Panc1 (cell line): ENCODE measurements around the gene CXCL16. TPM values are rescaled to one million over a fixed set of nuclear protein-coding genes. Genes with fewer than 3 reads are reported as not detected.

Source experiments
- ATAC-seq: fragments of 200-7000 bp; cut with Tn5 transposase; 2 replicates; pipeline ENCODE4 v1.9.1; 2020; ENCODE audit warnings: mild to moderate bottlenecking, moderate library complexity
- BruUV-seq: library from RNA; stranded (reverse); fragments of 400-500 nt; replicated peaks from 2 replicates; lab custom pipeline; 2021; lab: Mats Ljungman, UMichigan
- CTCF ChIA-PET: fragments of 300-600 bp; sonication (Branson Sonifier 250); formaldehyde crosslinking; loops from one replicate; lab custom pipeline; 2022; ENCODE audit warnings: antibody characterized with exemption; lab: Charles Lee
- POLR2A ChIA-PET: fragments of 300-600 bp; sonication (Branson Sonifier 250); formaldehyde crosslinking; loops from one replicate; lab custom pipeline; 2022; ENCODE audit warnings: antibody characterized with exemption; lab: Charles Lee
- DNase-seq: peaks from one replicate; pipeline ENCODE4 v3.0.0-alpha.2; 2010; ENCODE audit warnings: low read depth, low spot score
- H3K27ac ChIP-seq: 2 replicates; pipeline ENCODE4 v1.5.1; 2011; ENCODE audit warnings: mild to moderate bottlenecking, low read length, inconsistent platforms
- H3K27me3 ChIP-seq: fragments of 200-500 bp; sonication (Bioruptor generic); 2 replicates; pipeline ENCODE4 v1.6.0; 2014; ENCODE audit warnings: low read length, inconsistent platforms; ENCODE audit not compliant: control insufficient read depth, insufficient read depth
- H3K36me3 ChIP-seq: fragments of 200-500 bp; sonication (Bioruptor generic); 2 replicates; pipeline ENCODE4 v1.5.1; 2014; ENCODE audit warnings: inconsistent platforms, mild to moderate bottlenecking, low read length, moderate library complexity; ENCODE audit not compliant: control insufficient read depth, insufficient read depth
- H3K4me1 ChIP-seq: 2 replicates; pipeline ENCODE4 v1.5.1; 2011; ENCODE audit warnings: inconsistent platforms, mild to moderate bottlenecking, low read length, moderate library complexity; ENCODE audit not compliant: control insufficient read depth, insufficient read depth
- H3K4me3 ChIP-seq, 2 experiments: 2 replicates each; pipeline ENCODE4 v1.5.1; 2011 to 2012; ENCODE audit warnings: low read depth in 2 of 2, low read length in 2 of 2, mild to moderate bottlenecking in 2 of 2, inconsistent platforms in 1 of 2, moderate library complexity in 1 of 2
- H3K9me3 ChIP-seq: fragments of 200-500 bp; sonication (Bioruptor generic); 2 replicates; pipeline ENCODE4 v1.5.1; 2014; ENCODE audit warnings: low read depth, mild to moderate bottlenecking, inconsistent platforms, low read length, moderate library complexity; ENCODE audit not compliant: control insufficient read depth, insufficient read depth
- POLR2AphosphoS5 ChIP-seq: IDR thresholded peaks from 2 replicates; pipeline ENCODE4 v1.6.1; 2012; ENCODE audit warnings: mild to moderate bottlenecking, low read depth, low read length, moderate library complexity
- SIN3A ChIP-seq: IDR thresholded peaks from 2 replicates; pipeline ENCODE4 v1.6.1; 2012; ENCODE audit warnings: low read depth, mild to moderate bottlenecking, low read length, moderate library complexity, borderline replicate concordance; ENCODE audit not compliant: insufficient read depth
- TCF7L2 ChIP-seq: IDR thresholded peaks from 2 replicates; pipeline ENCODE4 v1.6.1; 2011; ENCODE audit warnings: mild to moderate bottlenecking, low read depth, low read length, inconsistent platforms
- in situ Hi-C: cut with HindIII; loops from 2 replicates; pipeline ENCODE4 v1.10.0; 2016; ENCODE audit warnings: low sequenced_read_pairs, low pct_unique_long_range_greater_than_20kb
- intact Hi-C: fragments of 100-400 bp; cut with micrococcal nuclease; formaldehyde crosslinking; loops from one replicate; pipeline ENCODE4 v1.10.0; 2022; ENCODE audit not compliant: unreplicated experiment
- total RNA-seq: library from RNA; stranded (reverse); gene quantifications from one replicate; pipeline ENCODE4 v1.2.1, GENCODE V29; 2021; ENCODE audit not compliant: unreplicated experiment
- TF ChIP-seq, protein P1 (sequence below): fragments of 450-650 bp; IDR thresholded peaks from 2 replicates; pipeline ENCODE4 v1.5.1; 2017; ENCODE audit warnings: mild to moderate bottlenecking
- TF ChIP-seq, protein P2 (sequence below), 2 experiments: IDR thresholded peaks; 2 replicates each; pipeline ENCODE4 v1.6.1; 2011 to 2012; ENCODE audit warnings: low read depth in 2 of 2, control low read depth in 1 of 2, low read length in 1 of 2, mild to moderate bottlenecking in 1 of 2, moderate library complexity in 1 of 2; ENCODE audit not compliant: insufficient read depth in 1 of 2

Gene CXCL16
- total RNA-seq, 1 experiment from 2014 or later, result 5.3 TPM

DNA sequence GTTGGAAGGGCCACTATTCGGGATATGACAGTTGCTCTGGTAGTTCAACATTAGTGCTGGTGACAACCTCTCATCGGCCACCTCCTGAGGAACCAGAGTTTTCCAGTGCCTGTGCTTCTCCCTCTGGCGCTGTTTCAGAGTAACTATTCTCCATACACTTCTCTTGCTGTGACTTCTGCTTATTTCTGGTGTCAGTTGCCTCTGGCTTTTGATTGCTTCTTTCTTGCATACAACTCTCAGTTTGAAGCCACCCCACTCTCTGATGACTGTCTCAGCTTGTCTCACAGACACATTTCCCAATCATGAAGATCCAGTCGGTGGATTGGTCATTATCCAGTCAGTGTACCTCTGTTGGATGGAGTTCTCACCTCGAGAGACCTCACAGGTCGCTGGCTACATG, 28.6 kb upstream of the CXCL16 start:
- DNase-seq (no peak), ATAC-seq (no peak)
- Histone ChIP-seq H3K36me3 (no peaks in the 10 kb centered on the region), H3K4me1 (no peaks in the 10 kb centered on the region), H3K27ac (no peak overlapping the region), H3K4me3 (no peak overlapping the region), H3K9me3 (no peaks in the 10 kb centered on the region), H3K27me3 (no peaks in the 10 kb centered on the region)
- in situ Hi-C loops, result no loop called here
- ChIA-PET CTCF (no interaction called here), POLR2A (no interaction called here)
- intact Hi-C loops, result no loop called here
- BruUV-seq, result no TSS peak
- TF ChIP-seq, protein P1, sequence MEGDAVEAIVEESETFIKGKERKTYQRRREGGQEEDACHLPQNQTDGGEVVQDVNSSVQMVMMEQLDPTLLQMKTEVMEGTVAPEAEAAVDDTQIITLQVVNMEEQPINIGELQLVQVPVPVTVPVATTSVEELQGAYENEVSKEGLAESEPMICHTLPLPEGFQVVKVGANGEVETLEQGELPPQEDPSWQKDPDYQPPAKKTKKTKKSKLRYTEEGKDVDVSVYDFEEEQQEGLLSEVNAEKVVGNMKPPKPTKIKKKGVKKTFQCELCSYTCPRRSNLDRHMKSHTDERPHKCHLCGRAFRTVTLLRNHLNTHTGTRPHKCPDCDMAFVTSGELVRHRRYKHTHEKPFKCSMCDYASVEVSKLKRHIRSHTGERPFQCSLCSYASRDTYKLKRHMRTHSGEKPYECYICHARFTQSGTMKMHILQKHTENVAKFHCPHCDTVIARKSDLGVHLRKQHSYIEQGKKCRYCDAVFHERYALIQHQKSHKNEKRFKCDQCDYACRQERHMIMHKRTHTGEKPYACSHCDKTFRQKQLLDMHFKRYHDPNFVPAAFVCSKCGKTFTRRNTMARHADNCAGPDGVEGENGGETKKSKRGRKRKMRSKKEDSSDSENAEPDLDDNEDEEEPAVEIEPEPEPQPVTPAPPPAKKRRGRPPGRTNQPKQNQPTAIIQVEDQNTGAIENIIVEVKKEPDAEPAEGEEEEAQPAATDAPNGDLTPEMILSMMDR, result no peak
- TF ChIP-seq POLR2AphosphoS5 (no peak), TCF7L2 (no peak), SIN3A (no peak)
- TF ChIP-seq, protein P2, sequence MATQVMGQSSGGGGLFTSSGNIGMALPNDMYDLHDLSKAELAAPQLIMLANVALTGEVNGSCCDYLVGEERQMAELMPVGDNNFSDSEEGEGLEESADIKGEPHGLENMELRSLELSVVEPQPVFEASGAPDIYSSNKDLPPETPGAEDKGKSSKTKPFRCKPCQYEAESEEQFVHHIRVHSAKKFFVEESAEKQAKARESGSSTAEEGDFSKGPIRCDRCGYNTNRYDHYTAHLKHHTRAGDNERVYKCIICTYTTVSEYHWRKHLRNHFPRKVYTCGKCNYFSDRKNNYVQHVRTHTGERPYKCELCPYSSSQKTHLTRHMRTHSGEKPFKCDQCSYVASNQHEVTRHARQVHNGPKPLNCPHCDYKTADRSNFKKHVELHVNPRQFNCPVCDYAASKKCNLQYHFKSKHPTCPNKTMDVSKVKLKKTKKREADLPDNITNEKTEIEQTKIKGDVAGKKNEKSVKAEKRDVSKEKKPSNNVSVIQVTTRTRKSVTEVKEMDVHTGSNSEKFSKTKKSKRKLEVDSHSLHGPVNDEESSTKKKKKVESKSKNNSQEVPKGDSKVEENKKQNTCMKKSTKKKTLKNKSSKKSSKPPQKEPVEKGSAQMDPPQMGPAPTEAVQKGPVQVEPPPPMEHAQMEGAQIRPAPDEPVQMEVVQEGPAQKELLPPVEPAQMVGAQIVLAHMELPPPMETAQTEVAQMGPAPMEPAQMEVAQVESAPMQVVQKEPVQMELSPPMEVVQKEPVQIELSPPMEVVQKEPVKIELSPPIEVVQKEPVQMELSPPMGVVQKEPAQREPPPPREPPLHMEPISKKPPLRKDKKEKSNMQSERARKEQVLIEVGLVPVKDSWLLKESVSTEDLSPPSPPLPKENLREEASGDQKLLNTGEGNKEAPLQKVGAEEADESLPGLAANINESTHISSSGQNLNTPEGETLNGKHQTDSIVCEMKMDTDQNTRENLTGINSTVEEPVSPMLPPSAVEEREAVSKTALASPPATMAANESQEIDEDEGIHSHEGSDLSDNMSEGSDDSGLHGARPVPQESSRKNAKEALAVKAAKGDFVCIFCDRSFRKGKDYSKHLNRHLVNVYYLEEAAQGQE (IDR thresholded peaks at IDR 0.05; ENCODE audit: insufficient read depth in 1 of 2, low read depth in 2 of 2, low read length in 1 of 2), result no peak

DNA sequence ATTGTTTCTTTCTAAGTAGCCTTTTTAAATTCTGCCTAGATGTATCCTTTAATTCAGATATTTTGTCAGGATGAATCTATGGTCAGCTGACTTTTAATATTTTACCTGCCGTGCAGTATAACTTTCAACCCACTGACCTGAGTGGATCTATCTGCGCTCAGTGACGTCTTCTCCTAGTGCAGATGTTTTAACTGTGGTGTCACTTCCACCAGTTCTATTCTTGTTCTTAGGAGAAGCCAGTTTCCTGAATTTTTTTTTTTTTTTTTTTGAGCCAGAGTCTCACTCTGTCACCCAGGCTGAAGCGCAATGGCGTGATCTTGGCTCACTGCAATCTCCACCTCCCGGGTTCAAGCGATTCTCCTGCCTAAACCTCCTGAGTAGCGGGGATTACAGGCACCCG, 27.0 kb upstream of the CXCL16 start:
- TF ChIP-seq, protein P1, result no peak
- TF ChIP-seq TCF7L2 (no peak), SIN3A (no peak), POLR2AphosphoS5 (no peak)
- TF ChIP-seq, protein P2 (IDR thresholded peaks at IDR 0.05; ENCODE audit: insufficient read depth in 1 of 2, low read depth in 2 of 2, low read length in 1 of 2), result no peak
- DNase-seq (no peak), ATAC-seq (no peak)
- H3K9me3 ChIP-seq, result no peaks in the 10 kb centered on the region
- intact Hi-C loops, result no loop called here
- CTCF ChIA-PET, result no interaction called here
- H3K4me1 ChIP-seq, result no peaks in the 10 kb centered on the region
- H3K27me3 ChIP-seq, result no peaks in the 10 kb centered on the region
- H3K27ac ChIP-seq, result no peak overlapping the region
- POLR2A ChIA-PET, result no interaction called here
- no peak overlapping the region for H3K4me3 ChIP-seq
- no peaks in the 10 kb centered on the region for H3K36me3 ChIP-seq
- in situ Hi-C loops, result no loop called here
- no TSS peak for BruUV-seq
